Neural cell (in vitro differentiated cells): ENCODE results near the gene RARS2. TPM values are rescaled to one million over a fixed set of nuclear protein-coding genes. Genes with fewer than 3 reads are reported as not detected.

Source experiments
- H2AFZ ChIP-seq: fragments of 200-600, 300-800 bp; sonication (generic), shearing (Covaris generic); 2 replicates; pipeline ENCODE4 v1.6.0; 2014; ENCODE audit warnings: low read depth, mild to moderate bottlenecking, antibody characterized with exemption, low read length, moderate library complexity
- H3F3A ChIP-seq: fragments of 200-600 bp; shearing (Covaris generic); 2 replicates; pipeline ENCODE4 v1.6.1; 2016; ENCODE audit warnings: mild to moderate bottlenecking, moderate library complexity, mixed read lengths, antibody characterized with exemption, low read length; ENCODE audit not compliant: insufficient read depth, poor library complexity, severe bottlenecking
- H3K27ac ChIP-seq: fragments of 200-600, 300-800 bp; sonication (generic), shearing (Covaris generic); 2 replicates; pipeline ENCODE4 v1.5.1; 2014; ENCODE audit warnings: mild to moderate bottlenecking, low read length, moderate library complexity
- H3K27me3 ChIP-seq: fragments of 300-800, 200-600 bp; sonication (generic), shearing (Covaris generic); 2 replicates; pipeline ENCODE4 v1.6.0; 2014; ENCODE audit warnings: mild to moderate bottlenecking, low read depth, low read length, moderate library complexity; ENCODE audit not compliant: insufficient read depth
- H3K36me3 ChIP-seq: fragments of 300-800, 200-600 bp; sonication (generic), shearing (Covaris generic); 2 replicates; pipeline ENCODE4 v1.5.1; 2014; ENCODE audit warnings: mild to moderate bottlenecking, antibody characterized with exemption, low read length, moderate library complexity; ENCODE audit not compliant: insufficient read depth
- H3K4me2 ChIP-seq: fragments of 300-800, 200-600 bp; sonication (generic), shearing (Covaris generic); 2 replicates; pipeline ENCODE4 v1.6.0; 2014; ENCODE audit warnings: mild to moderate bottlenecking, low read length
- H3K4me3 ChIP-seq: fragments of 300-800, 200-600 bp; sonication (generic), shearing (Covaris generic); 2 replicates; pipeline ENCODE4 v1.5.1; 2014; ENCODE audit warnings: mild to moderate bottlenecking, low read length, moderate library complexity
- H3K79me2 ChIP-seq: fragments of 200-600 bp; shearing (Covaris generic); replicated peaks from 2 replicates; pipeline ENCODE4 v1.6.0; 2014; ENCODE audit warnings: mild to moderate bottlenecking, low read length, moderate library complexity; ENCODE audit not compliant: insufficient read depth
- H3K9ac ChIP-seq: fragments of 300-800, 200-600 bp; sonication (generic), shearing (Covaris generic); 2 replicates; pipeline ENCODE4 v1.6.1; 2016; ENCODE audit warnings: mild to moderate bottlenecking, low read length, mixed read lengths
- H3K9me2 ChIP-seq: fragments of 200-600 bp; shearing (Covaris generic); 2 replicates; pipeline ENCODE4 v1.6.1; 2016; ENCODE audit warnings: mild to moderate bottlenecking, low read length, mixed read lengths; ENCODE audit not compliant: insufficient read depth
- H3K9me3 ChIP-seq: fragments of 200-600, 300-800 bp; sonication (generic), shearing (Covaris generic); 2 replicates; pipeline ENCODE4 v1.6.1; 2016; ENCODE audit warnings: mild to moderate bottlenecking, mixed run types, low read length, moderate library complexity, mixed read lengths
- H4K20me1 ChIP-seq: fragments of 200-600 bp; shearing (Covaris generic); 2 replicates; pipeline ENCODE4 v1.6.1; 2016; ENCODE audit warnings: mild to moderate bottlenecking, mixed run types; ENCODE audit not compliant: insufficient read depth
- EP300 ChIP-seq: fragments of 450-650 bp; conservative IDR thresholded peaks from 2 replicates; pipeline ENCODE4 v1.6.1; 2014; ENCODE audit warnings: antibody characterized with exemption, mild to moderate bottlenecking, moderate library complexity; ENCODE audit not compliant: poor library complexity, severe bottlenecking
- EZH2 ChIP-seq: fragments of 200-600, 300-800 bp; shearing (Covaris generic), sonication (generic); IDR thresholded peaks from 2 replicates; pipeline ENCODE4 v1.6.1; 2014; ENCODE audit warnings: antibody characterized with exemption, low read length, borderline replicate concordance, mild to moderate bottlenecking; ENCODE audit not compliant: insufficient read depth, poor library complexity, severe bottlenecking
- MXI1 ChIP-seq: fragments of 450-650 bp; conservative IDR thresholded peaks from 2 replicates; pipeline ENCODE4 v1.6.1; 2014; ENCODE audit warnings: antibody characterized with exemption, mild to moderate bottlenecking; ENCODE audit not compliant: poor library complexity, severe bottlenecking
- POLR2AphosphoS5 ChIP-seq: IDR thresholded peaks from 2 replicates; pipeline ENCODE4 v1.6.1; 2012
- RAD21 ChIP-seq: fragments of 450-650 bp; conservative IDR thresholded peaks from 2 replicates; pipeline ENCODE4 v1.6.1; 2014; ENCODE audit warnings: antibody characterized with exemption, mild to moderate bottlenecking, moderate library complexity
- SMC3 ChIP-seq: fragments of 450-650 bp; conservative IDR thresholded peaks from 2 replicates; pipeline ENCODE4 v1.6.1; 2014; ENCODE audit warnings: antibody characterized with exemption, mild to moderate bottlenecking, moderate library complexity; ENCODE audit not compliant: poor library complexity
- TAF1 ChIP-seq: IDR thresholded peaks from 2 replicates; pipeline ENCODE4 v1.6.1; 2012; ENCODE audit warnings: low read depth
- polyA plus RNA-seq: library from polyadenylated mRNA; depleted of rRNA; stranded (reverse); fragments of >200 nt; gene quantifications from 2 replicates; pipeline ENCODE4 v1.2.3, GENCODE V29; 2014
- TF ChIP-seq, protein P1 (sequence below): IDR thresholded peaks from 2 replicates; pipeline ENCODE4 v1.6.1; 2012; ENCODE audit warnings: borderline replicate concordance
- TF ChIP-seq, protein P2 (sequence below): fragments of 450-650 bp; IDR thresholded peaks from 2 replicates; pipeline ENCODE4 v1.5.1; 2014; ENCODE audit warnings: antibody characterized with exemption, mild to moderate bottlenecking, moderate library complexity; ENCODE audit not compliant: poor library complexity, severe bottlenecking

RARS2 gene
- polyA plus RNA-seq, 1 donor from 2014 or later, result 50.4 TPM

GRCh38 chr6:87583822-87584221 lies 6.0 kb downstream of the RARS2 start:
- Histone ChIP-seq H3K27ac (no peak overlapping the region), H3K79me2 (peaks cover 52% of the 10 kb centered on the region), H3K4me2 (no peak overlapping the region), H3K9ac (no peak overlapping the region), H3K27me3 (no peaks in the 10 kb centered on the region), H4K20me1 (no peaks in the 10 kb centered on the region), H3F3A (no peaks in the 10 kb centered on the region), H3K9me3 (no peaks in the 10 kb centered on the region), H3K9me2 (no peaks in the 10 kb centered on the region), H3K36me3 (no peaks in the 10 kb centered on the region), H2AFZ (no peak overlapping the region), H3K4me3 (no peak overlapping the region)
- TF ChIP-seq SMC3, result no peak
- TF ChIP-seq RAD21, result no peak
- TF ChIP-seq, protein P1, sequence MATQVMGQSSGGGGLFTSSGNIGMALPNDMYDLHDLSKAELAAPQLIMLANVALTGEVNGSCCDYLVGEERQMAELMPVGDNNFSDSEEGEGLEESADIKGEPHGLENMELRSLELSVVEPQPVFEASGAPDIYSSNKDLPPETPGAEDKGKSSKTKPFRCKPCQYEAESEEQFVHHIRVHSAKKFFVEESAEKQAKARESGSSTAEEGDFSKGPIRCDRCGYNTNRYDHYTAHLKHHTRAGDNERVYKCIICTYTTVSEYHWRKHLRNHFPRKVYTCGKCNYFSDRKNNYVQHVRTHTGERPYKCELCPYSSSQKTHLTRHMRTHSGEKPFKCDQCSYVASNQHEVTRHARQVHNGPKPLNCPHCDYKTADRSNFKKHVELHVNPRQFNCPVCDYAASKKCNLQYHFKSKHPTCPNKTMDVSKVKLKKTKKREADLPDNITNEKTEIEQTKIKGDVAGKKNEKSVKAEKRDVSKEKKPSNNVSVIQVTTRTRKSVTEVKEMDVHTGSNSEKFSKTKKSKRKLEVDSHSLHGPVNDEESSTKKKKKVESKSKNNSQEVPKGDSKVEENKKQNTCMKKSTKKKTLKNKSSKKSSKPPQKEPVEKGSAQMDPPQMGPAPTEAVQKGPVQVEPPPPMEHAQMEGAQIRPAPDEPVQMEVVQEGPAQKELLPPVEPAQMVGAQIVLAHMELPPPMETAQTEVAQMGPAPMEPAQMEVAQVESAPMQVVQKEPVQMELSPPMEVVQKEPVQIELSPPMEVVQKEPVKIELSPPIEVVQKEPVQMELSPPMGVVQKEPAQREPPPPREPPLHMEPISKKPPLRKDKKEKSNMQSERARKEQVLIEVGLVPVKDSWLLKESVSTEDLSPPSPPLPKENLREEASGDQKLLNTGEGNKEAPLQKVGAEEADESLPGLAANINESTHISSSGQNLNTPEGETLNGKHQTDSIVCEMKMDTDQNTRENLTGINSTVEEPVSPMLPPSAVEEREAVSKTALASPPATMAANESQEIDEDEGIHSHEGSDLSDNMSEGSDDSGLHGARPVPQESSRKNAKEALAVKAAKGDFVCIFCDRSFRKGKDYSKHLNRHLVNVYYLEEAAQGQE, result no peak
- TF ChIP-seq EZH2, result no peak
- no peak for TF ChIP-seq POLR2AphosphoS5
- no peak for TF ChIP-seq MXI1
- TF ChIP-seq, protein P2, sequence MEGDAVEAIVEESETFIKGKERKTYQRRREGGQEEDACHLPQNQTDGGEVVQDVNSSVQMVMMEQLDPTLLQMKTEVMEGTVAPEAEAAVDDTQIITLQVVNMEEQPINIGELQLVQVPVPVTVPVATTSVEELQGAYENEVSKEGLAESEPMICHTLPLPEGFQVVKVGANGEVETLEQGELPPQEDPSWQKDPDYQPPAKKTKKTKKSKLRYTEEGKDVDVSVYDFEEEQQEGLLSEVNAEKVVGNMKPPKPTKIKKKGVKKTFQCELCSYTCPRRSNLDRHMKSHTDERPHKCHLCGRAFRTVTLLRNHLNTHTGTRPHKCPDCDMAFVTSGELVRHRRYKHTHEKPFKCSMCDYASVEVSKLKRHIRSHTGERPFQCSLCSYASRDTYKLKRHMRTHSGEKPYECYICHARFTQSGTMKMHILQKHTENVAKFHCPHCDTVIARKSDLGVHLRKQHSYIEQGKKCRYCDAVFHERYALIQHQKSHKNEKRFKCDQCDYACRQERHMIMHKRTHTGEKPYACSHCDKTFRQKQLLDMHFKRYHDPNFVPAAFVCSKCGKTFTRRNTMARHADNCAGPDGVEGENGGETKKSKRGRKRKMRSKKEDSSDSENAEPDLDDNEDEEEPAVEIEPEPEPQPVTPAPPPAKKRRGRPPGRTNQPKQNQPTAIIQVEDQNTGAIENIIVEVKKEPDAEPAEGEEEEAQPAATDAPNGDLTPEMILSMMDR, result no peak
- no peak for TF ChIP-seq EP300
- TF ChIP-seq TAF1, result no peak

DNA sequence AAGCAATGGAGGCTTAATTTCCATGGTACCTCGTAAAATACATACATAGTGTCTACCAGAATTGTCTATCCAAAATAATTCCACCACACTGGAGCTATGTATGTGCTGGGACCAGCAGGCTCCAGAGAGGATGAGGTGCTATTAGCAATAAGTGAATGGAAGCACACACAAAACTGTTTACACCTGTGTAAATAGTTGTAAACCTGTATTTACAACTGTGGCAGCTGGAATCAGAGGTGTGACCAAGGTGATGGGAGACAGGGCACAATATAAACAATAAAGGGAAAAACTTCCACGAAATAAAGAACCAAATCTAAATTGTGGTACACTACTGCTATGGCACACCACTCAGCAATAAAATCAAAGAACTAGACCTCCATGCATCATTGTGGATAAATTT lies 14.4 kb downstream of the RARS2 start:
- Histone ChIP-seq H3F3A (no peaks in the 10 kb centered on the region), H4K20me1 (no peaks in the 10 kb centered on the region), H3K36me3 (no peaks in the 10 kb centered on the region), H2AFZ (no peak overlapping the region), H3K9me3 (no peaks in the 10 kb centered on the region), H3K9ac (no peak overlapping the region), H3K27ac (no peak overlapping the region), H3K79me2 (peaks cover 30% of the 10 kb centered on the region), H3K9me2 (no peaks in the 10 kb centered on the region), H3K4me3 (no peak overlapping the region), H3K27me3 (no peaks in the 10 kb centered on the region), H3K4me2 (no peak overlapping the region)
- TF ChIP-seq SMC3 (no peak), RAD21 (no peak), EZH2 (no peak), EP300 (no peak), POLR2AphosphoS5 (no peak), MXI1 (no peak), TAF1 (no peak)
- TF ChIP-seq, protein P2, result no peak
- TF ChIP-seq, protein P1, result no peak
